Gastrocnemius medialis (tissue), 4 donors: ENCODE measurements around the gene GIPC1. TPM values are rescaled to one million over a fixed set of nuclear protein-coding genes. Genes with fewer than 3 reads are reported as not detected.
A peak's percentile ranks its signal among the peaks of the same experiment; 100 is the strongest.

ENCODE experiments used
- ATAC-seq, 2 donors: fragments of 150-250 bp; one replicate each; pipeline ENCODE4 v1.9.1; 2016
- DNase-seq, 2 donors: peaks; one replicate each; pipeline ENCODE4 v3.0.0-alpha.2; 2019
- H3K27ac ChIP-seq, 4 donors: fragments of 200-600 bp; sonication (generic); 1 replicate in 1 of 4; 2 replicates in 3 of 4; pipeline ENCODE4 v1.5.1; 2016 to 2018; ENCODE audit warnings: mild to moderate bottlenecking in 2 of 4, moderate library complexity in 1 of 4
- H3K27me3 ChIP-seq, 3 donors: fragments of 200-600 bp; sonication (generic) in 2 of 3; 1 replicate in 1 of 3; 2 replicates in 2 of 3; pipeline versions ENCODE4 v1.5.1 to v1.6.0; 2016 to 2019; ENCODE audit warnings: mild to moderate bottlenecking in 1 of 3, moderate library complexity in 1 of 3
- H3K36me3 ChIP-seq, 2 donors: fragments of 200-600 bp; sonication (generic) in 1 of 2; one replicate each; pipeline ENCODE4 v1.5.1; 2017 to 2018
- H3K4me1 ChIP-seq, 2 donors: fragments of 200-600 bp; sonication (generic) in 1 of 2; one replicate each; pipeline ENCODE4 v1.5.1; 2016 to 2017; ENCODE audit warnings: mild to moderate bottlenecking in 2 of 2
- H3K4me3 ChIP-seq, 4 donors: fragments of 200-600 bp; sonication (generic) in 3 of 4; 1 replicate in 1 of 4; 2 replicates in 3 of 4; pipeline ENCODE4 v1.5.1; 2016 to 2019; ENCODE audit warnings: mild to moderate bottlenecking in 2 of 4
- H3K9me3 ChIP-seq, 3 donors: fragments of 200-600 bp; sonication (generic) in 2 of 3; 1 replicate in 1 of 3; 2 replicates in 2 of 3; pipeline ENCODE4 v1.5.1; 2016 to 2019
- CTCF ChIP-seq, 5 experiments: fragments of 450-650 bp in 3 of 5; fragments of 200-600 bp in 2 of 5; sonication (generic) in 2 of 5; IDR thresholded peaks in 4 of 5; conservative IDR thresholded peaks in 1 of 5; 1 replicate in 4 of 5; 2 replicates in 1 of 5; pipeline ENCODE4 v1.5.1; 2016 to 2019; ENCODE audit warnings: antibody characterized with exemption in 5 of 5, mild to moderate bottlenecking in 3 of 5, moderate library complexity in 3 of 5
- POLR2A ChIP-seq, 2 donors: fragments of 450-650 bp; IDR thresholded peaks; one replicate each; pipeline ENCODE4 v1.6.1; 2017; ENCODE audit warnings: antibody characterized with exemption in 2 of 2, mild to moderate bottlenecking in 2 of 2, moderate library complexity in 2 of 2
- in situ Hi-C, 4 donors: fragments of 200-750 bp; cut with MboI; loops; one replicate each; pipeline versions ENCODE4 v1.15.0 to v1.8.0; 2017; ENCODE audit warnings: low sequenced_read_pairs in 4 of 4
- intact Hi-C: fragments of 100-400 bp; cut with DNase I; formaldehyde crosslinking; loops from one replicate; pipeline ENCODE4 v1.15.1; 2023; ENCODE audit warnings: low total_unique reads
- total RNA-seq, 4 donors: library from RNA; depleted of rRNA; stranded (reverse); fragments of >200 nt; gene quantifications; one replicate each; pipeline versions ENCODE4 v1.1.0 to v1.2.3, GENCODE V29; 2016

Gene GIPC1
- total RNA-seq, 4 donors from 2014 or later, result 18.4 to 70.3 (median 54.7) TPM

GRCh38 chr19:14473073-14473977 lies 22.6 kb downstream of the GIPC1 start:
- H3K4me3 ChIP-seq, result peak overlapping the region in 1 of 4 donors; percentile 28
- intact Hi-C loops, result no loop called here

DNA sequence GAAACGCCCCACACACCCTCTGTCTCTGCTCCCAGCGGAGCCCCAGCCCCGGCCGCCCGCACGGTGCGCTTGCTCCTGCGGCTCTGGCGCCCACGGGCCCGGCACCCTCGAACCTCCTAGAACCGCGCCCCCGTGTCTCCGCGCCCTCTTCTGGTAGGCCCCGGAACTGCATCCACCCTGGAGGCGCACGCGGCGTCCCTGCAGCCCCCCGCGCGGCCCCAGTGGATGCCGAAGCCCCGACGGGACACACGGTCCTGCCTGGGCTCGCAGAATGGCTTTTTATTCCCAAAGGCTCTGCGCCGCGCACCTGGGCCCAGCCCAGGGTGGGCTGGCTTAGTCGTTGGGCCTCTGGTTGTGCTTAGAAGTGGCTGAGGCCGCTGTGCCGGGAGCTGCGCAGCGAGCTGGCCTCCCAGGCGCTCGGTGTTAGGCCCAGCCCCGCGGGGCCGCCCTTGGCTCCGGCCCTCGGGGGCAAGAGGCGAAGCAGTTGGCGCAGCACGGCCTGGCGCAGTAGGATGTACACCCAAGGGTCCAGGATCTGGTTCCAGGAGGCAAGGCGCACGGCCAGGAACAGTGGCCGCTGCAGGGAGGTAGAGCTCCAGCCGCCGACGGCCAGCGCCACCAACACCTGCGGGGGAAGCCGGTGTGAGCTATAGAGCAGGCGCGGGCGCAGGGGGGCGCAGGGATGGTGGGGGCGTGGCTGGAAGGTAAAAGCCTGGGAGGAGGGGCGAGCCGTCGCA lies 23.6 kb downstream of the GIPC1 start:
- intact Hi-C loops (no loop called here), in situ Hi-C loops (no loop called here)
- peak in 1 of 2 donors; percentile 71 for ATAC-seq
- Histone ChIP-seq H3K4me3 (peak overlapping the region in 3 of 4 donors; percentile 16 to 28 (median 25)), H3K27ac (no peak overlapping the region), H3K9me3 (no peaks in the 10 kb centered on the region), H3K4me1 (peaks cover 5 to 15% of the 10 kb centered on the region in 2 donors), H3K27me3 (peaks cover 27 to 39% (median 28%) of the 10 kb centered on the region in 3 donors), H3K36me3 (peaks cover 0 to 30% of the 10 kb centered on the region in 2 donors)
- DNase-seq, result no peak
- peak; percentile 77 to 97 (median 93) for TF ChIP-seq CTCF (IDR thresholded peaks at IDR 0.05 in 4 of 5, conservative IDR thresholded peaks at IDR 0.05 in 1 of 5)
- TF ChIP-seq POLR2A (IDR thresholded peaks at IDR 0.05), result no peak

More at GRCh38 chr19:14473073-14473977, 22.6 kb downstream of the GIPC1 start:
- Histone ChIP-seq H3K27me3 (peaks cover 27 to 39% (median 33%) of the 10 kb centered on the region in 3 donors), H3K4me1 (peaks cover 5 to 15% of the 10 kb centered on the region in 2 donors), H3K27ac (no peak overlapping the region), H3K9me3 (no peaks in the 10 kb centered on the region), H3K36me3 (peaks cover 0 to 29% of the 10 kb centered on the region in 2 donors)
- TF ChIP-seq POLR2A (IDR thresholded peaks at IDR 0.05), result no peak
- TF ChIP-seq CTCF (IDR thresholded peaks at IDR 0.05 in 4 of 5, conservative IDR thresholded peaks at IDR 0.05 in 1 of 5), result no peak
- in situ Hi-C loops, result no loop called here
- no peak for ATAC-seq
- DNase-seq, result no peak

DNA sequence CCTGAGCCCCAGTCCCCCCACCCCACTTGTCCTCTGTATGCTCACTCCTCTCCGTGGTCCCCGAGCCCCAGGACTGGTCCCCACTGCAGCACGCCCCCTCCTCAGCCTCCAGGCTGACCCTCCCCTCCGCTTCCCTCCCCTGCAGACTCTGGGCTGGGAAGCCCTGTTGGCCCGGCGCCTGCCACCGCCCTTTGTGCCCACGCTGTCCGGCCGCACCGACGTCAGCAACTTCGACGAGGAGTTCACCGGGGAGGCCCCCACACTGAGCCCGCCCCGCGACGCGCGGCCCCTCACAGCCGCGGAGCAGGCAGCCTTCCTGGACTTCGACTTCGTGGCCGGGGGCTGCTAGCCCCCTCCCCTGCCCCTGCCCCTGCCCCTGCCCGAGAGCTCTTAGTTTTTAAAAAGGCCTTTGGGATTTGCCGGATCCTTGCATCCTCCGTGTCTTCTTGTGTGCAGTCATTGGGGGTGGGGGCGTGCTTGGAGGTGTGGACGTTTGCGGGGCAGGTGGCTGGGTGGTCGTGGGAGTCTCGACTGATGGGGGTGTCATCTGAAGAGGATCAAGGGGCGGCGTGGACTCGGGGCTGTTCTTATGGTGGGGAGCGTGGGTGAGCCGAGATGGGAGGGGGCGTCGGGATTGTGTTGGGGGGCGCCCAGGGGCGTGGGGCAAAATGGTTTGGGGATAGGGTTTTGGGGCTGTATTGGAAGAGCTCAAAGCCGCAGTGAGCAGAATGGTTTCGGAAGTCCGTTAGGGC lies 24.3 kb downstream of the GIPC1 start:
- no peaks in the 10 kb centered on the region for H3K9me3 ChIP-seq
- H3K27ac ChIP-seq, result no peak overlapping the region
- H3K4me1 ChIP-seq, result peaks cover 5 to 15% of the 10 kb centered on the region in 2 donors
- TF ChIP-seq CTCF (IDR thresholded peaks at IDR 0.05 in 4 of 5, conservative IDR thresholded peaks at IDR 0.05 in 1 of 5), result no peak
- no peak for TF ChIP-seq POLR2A (IDR thresholded peaks at IDR 0.05)
- no peak for DNase-seq
- in situ Hi-C loops, result no loop called here
- H3K27me3 ChIP-seq, result peaks cover 23 to 33% (median 27%) of the 10 kb centered on the region in 3 donors
- intact Hi-C loops, result no loop called here
- ATAC-seq, result no peak
- H3K36me3 ChIP-seq, result peaks cover 0 to 37% of the 10 kb centered on the region in 2 donors
- no peak overlapping the region for H3K4me3 ChIP-seq

- Histone ChIP-seq H3K4me3 (no peak overlapping the region), H3K4me1 (peaks cover 5 to 9% of the 10 kb centered on the region in 2 donors), H3K36me3 (peaks cover 0 to 50% of the 10 kb centered on the region in 2 donors), H3K27me3 (peaks cover 19 to 24% (median 22%) of the 10 kb centered on the region in 3 donors), H3K9me3 (no peaks in the 10 kb centered on the region), H3K27ac (no peak overlapping the region)
- DNase-seq, result no peak
- in situ Hi-C loops, result no loop called here
- ATAC-seq, result no peak
- TF ChIP-seq CTCF (IDR thresholded peaks at IDR 0.05 in 4 of 5, conservative IDR thresholded peaks at IDR 0.05 in 1 of 5), result no peak
- no peak for TF ChIP-seq POLR2A (IDR thresholded peaks at IDR 0.05)
- intact Hi-C loops, result no loop called here
Measured at GRCh38 chr19:14470031-14470876, 25.7 kb downstream of the GIPC1 start.
